WTC11 (cell line): ENCODE measurements around the gene PRELP. TPM values are rescaled to one million over a fixed set of nuclear protein-coding genes. Genes with fewer than 3 reads are reported as not detected.

Experiments used
- ATAC-seq: fragments of 200-7000 bp; cut with Tn5 transposase; 2 replicates; pipeline ENCODE4 v1.10.0; 2021; ENCODE audit warnings: mild to moderate bottlenecking, moderate library complexity
- CTCF ChIA-PET: fragments of 300-600 bp; sonication (Branson Sonifier 250); formaldehyde crosslinking; loops from one replicate; lab custom pipeline; 2021; ENCODE audit warnings: antibody characterized with exemption; lab: Charles Lee
- POLR2A ChIA-PET: fragments of 350-600 bp; sonication (Branson Sonifier 250); formaldehyde crosslinking; loops from one replicate; lab custom pipeline; 2021; ENCODE audit warnings: antibody characterized with exemption; lab: Charles Lee
- DNase-seq: peaks from one replicate; pipeline ENCODE4 v3.0.0; 2021; ENCODE audit warnings: low spot score
- H3K27ac Mint-ChIP-seq: 2 replicates; pipeline ENCODE4 v1.8.0; 2021; ENCODE audit warnings: mixed read lengths
- H3K27me3 Mint-ChIP-seq: 2 replicates; pipeline ENCODE4 v1.8.0; 2021; ENCODE audit warnings: low read depth, mild to moderate bottlenecking, moderate library complexity, mixed read lengths
- H3K36me3 Mint-ChIP-seq: 2 replicates; pipeline ENCODE4 v1.8.0; 2021; ENCODE audit warnings: mixed read lengths
- H3K4me1 Mint-ChIP-seq: 2 replicates; pipeline ENCODE4 v1.8.0; 2022; ENCODE audit warnings: mixed read lengths
- H3K4me3 Mint-ChIP-seq: 2 replicates; pipeline ENCODE4 v1.8.0; 2021; ENCODE audit warnings: mild to moderate bottlenecking, moderate library complexity, mixed read lengths
- H3K9me3 Mint-ChIP-seq: 2 replicates; pipeline ENCODE4 v1.8.0; 2021; ENCODE audit warnings: mixed read lengths
- ATF1 ChIP-seq: sonication (generic); formaldehyde crosslinking; IDR thresholded peaks from 2 replicates; pipeline ENCODE4 v1.8.1; 2023; ENCODE audit warnings: mild to moderate bottlenecking, moderate library complexity, missing genetic modification reagents
- ELF4 ChIP-seq: sonication (generic); formaldehyde crosslinking; IDR thresholded peaks from 2 replicates; pipeline ENCODE4 v1.8.1; 2022; ENCODE audit warnings: low read depth, mild to moderate bottlenecking, moderate library complexity, missing genetic modification reagents
- ESRRA ChIP-seq: sonication (generic); formaldehyde crosslinking; IDR thresholded peaks from 2 replicates; pipeline ENCODE4 v1.8.1; 2022; ENCODE audit warnings: mild to moderate bottlenecking, missing genetic modification reagents, borderline replicate concordance
- FOXK1 ChIP-seq: sonication (generic); formaldehyde crosslinking; IDR thresholded peaks from 2 replicates; pipeline ENCODE4 v1.8.0; 2022; ENCODE audit warnings: mild to moderate bottlenecking, moderate library complexity, missing genetic modification reagents
- FOXP1 ChIP-seq: sonication (generic); formaldehyde crosslinking; IDR thresholded peaks from 2 replicates; pipeline ENCODE4 v1.8.0; 2022; ENCODE audit warnings: missing genetic modification reagents, mild to moderate bottlenecking, moderate library complexity, borderline replicate concordance
- JUN ChIP-seq: sonication (generic); formaldehyde crosslinking; IDR thresholded peaks from 2 replicates; pipeline ENCODE4 v1.8.0; 2023; ENCODE audit warnings: mild to moderate bottlenecking, missing genetic modification reagents
- NR1H2 ChIP-seq: sonication (generic); formaldehyde crosslinking; IDR thresholded peaks from 2 replicates; pipeline ENCODE4 v1.9.0; 2021; ENCODE audit warnings: mild to moderate bottlenecking, moderate library complexity, missing genetic modification reagents
- SMAD3 ChIP-seq: sonication (generic); formaldehyde crosslinking; IDR thresholded peaks from 2 replicates; pipeline ENCODE4 v1.8.0; 2022; ENCODE audit warnings: missing genetic modification reagents, mild to moderate bottlenecking, borderline replicate concordance
- SOX15 ChIP-seq: fragments of 250-450 bp; sonication (Bioruptor Pico); IDR thresholded peaks from 2 replicates; pipeline ENCODE4 v1.9.0; 2021; ENCODE audit warnings: mild to moderate bottlenecking
- SP1 ChIP-seq: sonication (generic); formaldehyde crosslinking; conservative IDR thresholded peaks from 2 replicates; pipeline ENCODE4 v1.8.1; 2022; ENCODE audit warnings: missing genetic modification reagents
- TCF7 ChIP-seq: sonication (generic); formaldehyde crosslinking; IDR thresholded peaks from 2 replicates; pipeline ENCODE4 v1.8.0; 2022; ENCODE audit warnings: mild to moderate bottlenecking, low read depth, missing genetic modification reagents, moderate library complexity
- TEAD4 ChIP-seq: sonication (generic); formaldehyde crosslinking; IDR thresholded peaks from 2 replicates; pipeline ENCODE4 v1.8.0; 2022; ENCODE audit warnings: mild to moderate bottlenecking, missing genetic modification reagents
- ZNF232 ChIP-seq: sonication (generic); formaldehyde crosslinking; IDR thresholded peaks from 2 replicates; pipeline ENCODE4 v1.8.0; 2022; ENCODE audit warnings: mild to moderate bottlenecking, missing genetic modification reagents
- ZNF317 ChIP-seq: sonication (generic); formaldehyde crosslinking; IDR thresholded peaks from 2 replicates; pipeline ENCODE4 v1.8.1; 2023; ENCODE audit warnings: low read depth, mild to moderate bottlenecking, moderate library complexity, missing genetic modification reagents, borderline replicate concordance
- total RNA-seq: library from RNA; stranded (reverse); gene quantifications from 3 replicates; pipeline ENCODE4 v1.2.3, GENCODE V29; 2021
- TF ChIP-seq, protein P1 (sequence below): sonication (generic); formaldehyde crosslinking; IDR thresholded peaks from 2 replicates; pipeline ENCODE4 v1.8.1; 2022; ENCODE audit warnings: missing genetic modification reagents, borderline replicate concordance
- TF ChIP-seq, protein P2 (sequence below): sonication (generic); formaldehyde crosslinking; IDR thresholded peaks from 2 replicates; pipeline ENCODE4 v1.8.0; 2022; ENCODE audit warnings: mild to moderate bottlenecking, missing genetic modification reagents
- TF ChIP-seq, protein P3 (sequence below): fragments of 200-600 bp; IDR thresholded peaks from 2 replicates; pipeline ENCODE4 v1.8.0; 2022; ENCODE audit warnings: antibody characterized with exemption
- TF ChIP-seq, protein P4 (sequence below): sonication (generic); formaldehyde crosslinking; IDR thresholded peaks from 2 replicates; pipeline ENCODE4 v1.8.1; 2023; ENCODE audit warnings: mild to moderate bottlenecking, missing genetic modification reagents
- TF ChIP-seq, protein P5 (sequence below): sonication (generic); formaldehyde crosslinking; IDR thresholded peaks from 2 replicates; pipeline ENCODE4 v1.8.0; 2023; ENCODE audit warnings: missing genetic modification reagents
- TF ChIP-seq, protein P6 (sequence below): sonication (generic); formaldehyde crosslinking; IDR thresholded peaks from 2 replicates; pipeline ENCODE4 v1.8.1; 2023; ENCODE audit warnings: mild to moderate bottlenecking, moderate library complexity, missing genetic modification reagents
- TF ChIP-seq, protein P7 (sequence below): sonication (generic); formaldehyde crosslinking; IDR thresholded peaks from 2 replicates; pipeline ENCODE4 v1.8.0; 2022; ENCODE audit warnings: mild to moderate bottlenecking, missing genetic modification reagents
- TF ChIP-seq, protein P8 (sequence below): fragments of 250-450 bp; sonication (Bioruptor Pico); IDR thresholded peaks from 2 replicates; pipeline ENCODE4 v2.1.2; 2022; ENCODE audit warnings: mild to moderate bottlenecking, moderate library complexity

Gene PRELP
- total RNA-seq, 1 experiment from 2014 or later: 0.17 TPM

DNA sequence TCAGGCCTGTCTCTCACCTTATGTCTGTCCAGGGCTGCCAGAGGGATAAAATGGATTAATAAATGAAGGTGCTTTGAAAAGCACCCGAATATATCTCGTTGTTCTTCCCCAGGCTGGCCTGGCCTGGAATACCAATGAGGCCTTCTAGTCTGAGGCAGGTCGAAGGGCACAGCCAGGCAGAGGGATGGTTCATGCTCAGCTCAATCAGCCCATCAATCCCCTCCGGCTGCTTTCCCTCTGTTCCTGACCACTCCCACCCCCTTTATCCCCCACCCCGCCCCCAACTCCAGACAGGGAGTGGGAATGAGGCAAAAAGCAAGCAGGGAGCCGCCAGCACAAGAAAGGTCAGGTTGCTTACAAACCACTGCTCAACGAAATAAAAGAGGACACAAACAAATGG is 40.0 kb upstream of the PRELP start (continued):
- TF ChIP-seq, protein P1, sequence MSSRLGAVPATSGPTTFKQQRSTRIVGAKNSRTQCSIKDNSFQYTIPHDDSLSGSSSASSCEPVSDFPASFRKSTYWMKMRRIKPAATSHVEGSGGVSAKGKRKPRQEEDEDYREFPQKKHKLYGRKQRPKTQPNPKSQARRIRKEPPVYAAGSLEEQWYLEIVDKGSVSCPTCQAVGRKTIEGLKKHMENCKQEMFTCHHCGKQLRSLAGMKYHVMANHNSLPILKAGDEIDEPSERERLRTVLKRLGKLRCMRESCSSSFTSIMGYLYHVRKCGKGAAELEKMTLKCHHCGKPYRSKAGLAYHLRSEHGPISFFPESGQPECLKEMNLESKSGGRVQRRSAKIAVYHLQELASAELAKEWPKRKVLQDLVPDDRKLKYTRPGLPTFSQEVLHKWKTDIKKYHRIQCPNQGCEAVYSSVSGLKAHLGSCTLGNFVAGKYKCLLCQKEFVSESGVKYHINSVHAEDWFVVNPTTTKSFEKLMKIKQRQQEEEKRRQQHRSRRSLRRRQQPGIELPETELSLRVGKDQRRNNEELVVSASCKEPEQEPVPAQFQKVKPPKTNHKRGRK (CRISPR knock-in tag): no peak
- no peak for TF ChIP-seq ZNF317 (CRISPR knock-in tag)
- TF ChIP-seq, protein P2, sequence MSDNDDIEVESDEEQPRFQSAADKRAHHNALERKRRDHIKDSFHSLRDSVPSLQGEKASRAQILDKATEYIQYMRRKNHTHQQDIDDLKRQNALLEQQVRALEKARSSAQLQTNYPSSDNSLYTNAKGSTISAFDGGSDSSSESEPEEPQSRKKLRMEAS (CRISPR knock-in tag): no peak
- TF ChIP-seq, protein P3, sequence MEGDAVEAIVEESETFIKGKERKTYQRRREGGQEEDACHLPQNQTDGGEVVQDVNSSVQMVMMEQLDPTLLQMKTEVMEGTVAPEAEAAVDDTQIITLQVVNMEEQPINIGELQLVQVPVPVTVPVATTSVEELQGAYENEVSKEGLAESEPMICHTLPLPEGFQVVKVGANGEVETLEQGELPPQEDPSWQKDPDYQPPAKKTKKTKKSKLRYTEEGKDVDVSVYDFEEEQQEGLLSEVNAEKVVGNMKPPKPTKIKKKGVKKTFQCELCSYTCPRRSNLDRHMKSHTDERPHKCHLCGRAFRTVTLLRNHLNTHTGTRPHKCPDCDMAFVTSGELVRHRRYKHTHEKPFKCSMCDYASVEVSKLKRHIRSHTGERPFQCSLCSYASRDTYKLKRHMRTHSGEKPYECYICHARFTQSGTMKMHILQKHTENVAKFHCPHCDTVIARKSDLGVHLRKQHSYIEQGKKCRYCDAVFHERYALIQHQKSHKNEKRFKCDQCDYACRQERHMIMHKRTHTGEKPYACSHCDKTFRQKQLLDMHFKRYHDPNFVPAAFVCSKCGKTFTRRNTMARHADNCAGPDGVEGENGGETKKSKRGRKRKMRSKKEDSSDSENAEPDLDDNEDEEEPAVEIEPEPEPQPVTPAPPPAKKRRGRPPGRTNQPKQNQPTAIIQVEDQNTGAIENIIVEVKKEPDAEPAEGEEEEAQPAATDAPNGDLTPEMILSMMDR: no peak
- no peak for TF ChIP-seq NR1H2 (CRISPR knock-in tag)
- no peak for TF ChIP-seq SP1 (CRISPR knock-in tag)
- no peak for TF ChIP-seq ATF1 (CRISPR knock-in tag)
- TF ChIP-seq ELF4 (CRISPR knock-in tag): no peak
- TF ChIP-seq, all 79 proteins: peak for 0

DNA sequence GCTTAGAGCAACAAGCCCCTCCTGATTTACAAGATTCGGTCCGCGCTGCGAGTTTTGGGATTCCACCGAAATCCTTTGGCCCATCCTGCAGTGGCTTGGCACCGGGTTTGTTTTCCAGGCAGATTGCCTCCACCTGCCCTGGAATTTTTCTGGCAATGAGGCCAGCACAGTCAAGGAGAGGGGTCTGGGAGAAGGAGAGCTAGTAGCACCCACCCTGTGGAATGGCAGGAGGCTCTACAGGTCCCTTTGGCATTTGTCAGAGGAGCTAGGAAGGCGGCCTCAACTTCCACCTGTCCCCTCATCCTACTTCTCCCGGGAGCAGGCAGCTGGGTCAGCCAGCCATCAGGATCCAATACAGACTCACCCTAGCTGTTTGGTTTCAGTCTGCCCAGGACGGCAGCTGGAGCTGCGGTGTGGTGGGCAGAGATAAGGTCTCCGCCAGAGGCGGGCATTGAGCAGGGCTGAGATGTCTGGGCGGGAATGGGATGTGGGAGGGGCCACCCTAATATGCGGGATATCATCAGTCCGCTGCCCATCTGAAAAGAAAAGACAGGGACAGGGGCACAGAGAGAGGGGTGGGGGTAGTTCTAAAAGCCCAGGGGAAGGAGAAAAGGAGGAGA is 37.8 kb upstream of the PRELP start:
- TF ChIP-seq SMAD3 (CRISPR knock-in tag) (no peak), JUN (CRISPR knock-in tag) (no peak), ZNF232 (CRISPR knock-in tag) (no peak), SOX15 (no peak), FOXP1 (CRISPR knock-in tag) (no peak), ESRRA (no peak), TCF7 (CRISPR knock-in tag) (no peak), FOXK1 (no peak), TEAD4 (no peak)
- TF ChIP-seq, protein P4, sequence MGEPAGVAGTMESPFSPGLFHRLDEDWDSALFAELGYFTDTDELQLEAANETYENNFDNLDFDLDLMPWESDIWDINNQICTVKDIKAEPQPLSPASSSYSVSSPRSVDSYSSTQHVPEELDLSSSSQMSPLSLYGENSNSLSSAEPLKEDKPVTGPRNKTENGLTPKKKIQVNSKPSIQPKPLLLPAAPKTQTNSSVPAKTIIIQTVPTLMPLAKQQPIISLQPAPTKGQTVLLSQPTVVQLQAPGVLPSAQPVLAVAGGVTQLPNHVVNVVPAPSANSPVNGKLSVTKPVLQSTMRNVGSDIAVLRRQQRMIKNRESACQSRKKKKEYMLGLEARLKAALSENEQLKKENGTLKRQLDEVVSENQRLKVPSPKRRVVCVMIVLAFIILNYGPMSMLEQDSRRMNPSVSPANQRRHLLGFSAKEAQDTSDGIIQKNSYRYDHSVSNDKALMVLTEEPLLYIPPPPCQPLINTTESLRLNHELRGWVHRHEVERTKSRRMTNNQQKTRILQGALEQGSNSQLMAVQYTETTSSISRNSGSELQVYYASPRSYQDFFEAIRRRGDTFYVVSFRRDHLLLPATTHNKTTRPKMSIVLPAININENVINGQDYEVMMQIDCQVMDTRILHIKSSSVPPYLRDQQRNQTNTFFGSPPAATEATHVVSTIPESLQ (CRISPR knock-in tag): no peak
- TF ChIP-seq, protein P5, sequence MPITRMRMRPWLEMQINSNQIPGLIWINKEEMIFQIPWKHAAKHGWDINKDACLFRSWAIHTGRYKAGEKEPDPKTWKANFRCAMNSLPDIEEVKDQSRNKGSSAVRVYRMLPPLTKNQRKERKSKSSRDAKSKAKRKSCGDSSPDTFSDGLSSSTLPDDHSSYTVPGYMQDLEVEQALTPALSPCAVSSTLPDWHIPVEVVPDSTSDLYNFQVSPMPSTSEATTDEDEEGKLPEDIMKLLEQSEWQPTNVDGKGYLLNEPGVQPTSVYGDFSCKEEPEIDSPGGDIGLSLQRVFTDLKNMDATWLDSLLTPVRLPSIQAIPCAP (CRISPR knock-in tag): no peak
- TF ChIP-seq, protein P6, sequence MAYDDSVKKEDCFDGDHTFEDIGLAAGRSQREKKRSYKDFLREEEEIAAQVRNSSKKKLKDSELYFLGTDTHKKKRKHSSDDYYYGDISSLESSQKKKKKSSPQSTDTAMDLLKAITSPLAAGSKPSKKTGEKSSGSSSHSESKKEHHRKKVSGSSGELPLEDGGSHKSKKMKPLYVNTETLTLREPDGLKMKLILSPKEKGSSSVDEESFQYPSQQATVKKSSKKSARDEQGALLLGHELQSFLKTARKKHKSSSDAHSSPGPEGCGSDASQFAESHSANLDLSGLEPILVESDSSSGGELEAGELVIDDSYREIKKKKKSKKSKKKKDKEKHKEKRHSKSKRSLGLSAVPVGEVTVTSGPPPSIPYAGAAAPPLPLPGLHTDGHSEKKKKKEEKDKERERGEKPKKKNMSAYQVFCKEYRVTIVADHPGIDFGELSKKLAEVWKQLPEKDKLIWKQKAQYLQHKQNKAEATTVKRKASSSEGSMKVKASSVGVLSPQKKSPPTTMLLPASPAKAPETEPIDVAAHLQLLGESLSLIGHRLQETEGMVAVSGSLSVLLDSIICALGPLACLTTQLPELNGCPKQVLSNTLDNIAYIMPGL (CRISPR knock-in tag): no peak
- TF ChIP-seq, protein P7, sequence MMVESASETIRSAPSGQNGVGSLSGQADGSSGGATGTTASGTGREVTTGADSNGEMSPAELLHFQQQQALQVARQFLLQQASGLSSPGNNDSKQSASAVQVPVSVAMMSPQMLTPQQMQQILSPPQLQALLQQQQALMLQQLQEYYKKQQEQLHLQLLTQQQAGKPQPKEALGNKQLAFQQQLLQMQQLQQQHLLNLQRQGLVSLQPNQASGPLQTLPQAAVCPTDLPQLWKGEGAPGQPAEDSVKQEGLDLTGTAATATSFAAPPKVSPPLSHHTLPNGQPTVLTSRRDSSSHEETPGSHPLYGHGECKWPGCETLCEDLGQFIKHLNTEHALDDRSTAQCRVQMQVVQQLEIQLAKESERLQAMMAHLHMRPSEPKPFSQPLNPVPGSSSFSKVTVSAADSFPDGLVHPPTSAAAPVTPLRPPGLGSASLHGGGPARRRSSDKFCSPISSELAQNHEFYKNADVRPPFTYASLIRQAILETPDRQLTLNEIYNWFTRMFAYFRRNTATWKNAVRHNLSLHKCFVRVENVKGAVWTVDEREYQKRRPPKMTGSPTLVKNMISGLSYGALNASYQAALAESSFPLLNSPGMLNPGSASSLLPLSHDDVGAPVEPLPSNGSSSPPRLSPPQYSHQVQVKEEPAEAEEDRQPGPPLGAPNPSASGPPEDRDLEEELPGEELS (CRISPR knock-in tag): no peak
- TF ChIP-seq, protein P8, sequence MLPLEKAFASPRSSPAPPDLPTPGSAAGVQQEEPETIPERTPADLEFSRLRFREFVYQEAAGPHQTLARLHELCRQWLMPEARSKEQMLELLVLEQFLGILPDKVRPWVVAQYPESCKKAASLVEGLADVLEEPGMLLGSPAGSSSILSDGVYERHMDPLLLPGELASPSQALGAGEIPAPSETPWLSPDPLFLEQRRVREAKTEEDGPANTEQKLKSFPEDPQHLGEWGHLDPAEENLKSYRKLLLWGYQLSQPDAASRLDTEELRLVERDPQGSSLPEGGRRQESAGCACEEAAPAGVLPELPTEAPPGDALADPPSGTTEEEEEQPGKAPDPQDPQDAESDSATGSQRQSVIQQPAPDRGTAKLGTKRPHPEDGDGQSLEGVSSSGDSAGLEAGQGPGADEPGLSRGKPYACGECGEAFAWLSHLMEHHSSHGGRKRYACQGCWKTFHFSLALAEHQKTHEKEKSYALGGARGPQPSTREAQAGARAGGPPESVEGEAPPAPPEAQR (CRISPR knock-in tag): no peak
- TF ChIP-seq, all 79 proteins: peak for 0
- H3K36me3 Mint-ChIP-seq: no peaks in the 10 kb centered on the region
- H3K4me3 Mint-ChIP-seq: no peak overlapping the region
- H3K4me1 Mint-ChIP-seq: peaks cover 11% of the 10 kb centered on the region
- CTCF ChIA-PET: interaction anchor here (1.2 kb wide), 1 partner anchor 170 kb away, joined by 4 read pairs; no protein-coding TSS in a partner anchor
- POLR2A ChIA-PET: no interaction called here
- no peak; the same call in 1 of the 2 replicates for ATAC-seq
- H3K9me3 Mint-ChIP-seq: peaks cover 8% of the 10 kb centered on the region
- H3K27ac Mint-ChIP-seq: no peak overlapping the region
- H3K27me3 Mint-ChIP-seq: peaks cover 11% of the 10 kb centered on the region
- no peak for DNase-seq
